Cardiac muscle cell (in vitro differentiated cells and primary cell): ENCODE results near the gene KCNC2. TPM values are rescaled to one million over a fixed set of nuclear protein-coding genes. Genes with fewer than 3 reads are reported as not detected.

Experiments used
- polyA plus RNA-seq: library from polyadenylated mRNA; unstranded; fragments of >200 nt; fragmentation: Nextera tagmentation; extraction: Ambion mirVana; gene quantifications from 2 replicates; pipeline ENCODE4 v1.2.1, GENCODE V29; 2016
- total RNA-seq: library from RNA; depleted of rRNA; stranded (reverse); fragments of >200 nt; gene quantifications from 2 replicates; pipeline ENCODE4 v1.2.3, GENCODE V29; 2016

Gene KCNC2
- total and polyA plus RNA-seq, 2 experiments from 2014 or later = not detected

Other genes starting within 250 kb of the KCNC2 start
- 2.0 and 6.0 TPM in 2 replicates for gene CAPS2, start 120.5 kb upstream of the KCNC2 start, total RNA-seq
- 3.3 and 4.3 TPM in 2 replicates for gene CAPS2, start 120.5 kb upstream of the KCNC2 start, polyA plus RNA-seq
- gene GLIPR1L1, start 124.8 kb upstream of the KCNC2 start, total RNA-seq = not detected in 2 replicates
- gene GLIPR1L1, start 124.8 kb upstream of the KCNC2 start, polyA plus RNA-seq = not detected in 2 replicates
- gene GLIPR1L2, start 181.2 kb upstream of the KCNC2 start, total RNA-seq = 0.63 TPM in 1 of 2 replicates, not detected in the other
- 0.54 and 5.6 TPM in 2 replicates for gene GLIPR1L2, start 181.2 kb upstream of the KCNC2 start, polyA plus RNA-seq